ENCODE measurements around the gene TDRKH. TPM values are rescaled to one million over a fixed set of nuclear protein-coding genes. Genes with fewer than 3 reads are reported as not detected.
"Not testable (repeated sequence)": the region's sequence is repeated elsewhere in the genome, so short reads cannot be mapped to it uniquely, and the experiment has no call there.

Gene TDRKH
- total RNA-seq, 1 donor from 2014 or later = 8.9 TPM

DNA sequence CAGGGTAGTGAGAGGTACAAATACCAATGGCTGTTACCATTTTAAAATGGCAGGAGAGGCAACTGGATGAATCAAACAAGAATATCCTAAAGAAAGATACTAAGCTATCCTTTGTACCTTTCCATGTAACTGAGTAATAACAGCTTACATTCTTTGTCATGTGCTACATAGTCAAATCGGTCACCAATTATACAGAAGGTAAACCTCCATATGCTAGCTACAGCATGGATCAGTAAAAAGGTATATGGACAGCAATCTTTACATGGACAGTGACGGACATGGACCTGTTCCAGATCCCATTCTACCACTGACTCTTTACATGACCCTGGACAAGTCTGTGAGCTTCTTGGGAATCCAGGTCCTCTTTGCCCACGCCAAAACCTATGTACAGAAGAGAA is 13.6 kb downstream of the TDRKH start:
- peaks cover 14% of the 10 kb centered on the region for H3K36me3 Mint-ChIP-seq
- H3K27ac Mint-ChIP-seq = no peak overlapping the region
- no peak overlapping the region for H3K4me3 Mint-ChIP-seq
- H3K9me3 Mint-ChIP-seq = no peaks in the 10 kb centered on the region
- TF ChIP-seq, protein P1, sequence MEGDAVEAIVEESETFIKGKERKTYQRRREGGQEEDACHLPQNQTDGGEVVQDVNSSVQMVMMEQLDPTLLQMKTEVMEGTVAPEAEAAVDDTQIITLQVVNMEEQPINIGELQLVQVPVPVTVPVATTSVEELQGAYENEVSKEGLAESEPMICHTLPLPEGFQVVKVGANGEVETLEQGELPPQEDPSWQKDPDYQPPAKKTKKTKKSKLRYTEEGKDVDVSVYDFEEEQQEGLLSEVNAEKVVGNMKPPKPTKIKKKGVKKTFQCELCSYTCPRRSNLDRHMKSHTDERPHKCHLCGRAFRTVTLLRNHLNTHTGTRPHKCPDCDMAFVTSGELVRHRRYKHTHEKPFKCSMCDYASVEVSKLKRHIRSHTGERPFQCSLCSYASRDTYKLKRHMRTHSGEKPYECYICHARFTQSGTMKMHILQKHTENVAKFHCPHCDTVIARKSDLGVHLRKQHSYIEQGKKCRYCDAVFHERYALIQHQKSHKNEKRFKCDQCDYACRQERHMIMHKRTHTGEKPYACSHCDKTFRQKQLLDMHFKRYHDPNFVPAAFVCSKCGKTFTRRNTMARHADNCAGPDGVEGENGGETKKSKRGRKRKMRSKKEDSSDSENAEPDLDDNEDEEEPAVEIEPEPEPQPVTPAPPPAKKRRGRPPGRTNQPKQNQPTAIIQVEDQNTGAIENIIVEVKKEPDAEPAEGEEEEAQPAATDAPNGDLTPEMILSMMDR (conservative IDR thresholded peaks at IDR 0.05) = no peak
- DNase-seq (ENCODE audit: extremely low spot score, unreplicated experiment) = no peak
- no peaks in the 10 kb centered on the region for H3K4me1 Mint-ChIP-seq (ENCODE audit: unreplicated experiment)
- no peaks in the 10 kb centered on the region for H3K27me3 Mint-ChIP-seq

GRCh38 chr1:151775894-151776664 is 14.2 kb downstream of the TDRKH start:
- TF ChIP-seq, protein P1 (conservative IDR thresholded peaks at IDR 0.05) = no peak
- Mint-ChIP-seq H3K27ac (no peak overlapping the region), H3K9me3 (no peaks in the 10 kb centered on the region), H3K4me1 (ENCODE audit: unreplicated experiment) (no peaks in the 10 kb centered on the region), H3K4me3 (no peak overlapping the region), H3K27me3 (no peaks in the 10 kb centered on the region), H3K36me3 (peaks cover 10% of the 10 kb centered on the region)
- DNase-seq (ENCODE audit: extremely low spot score, unreplicated experiment) = no peak

DNA sequence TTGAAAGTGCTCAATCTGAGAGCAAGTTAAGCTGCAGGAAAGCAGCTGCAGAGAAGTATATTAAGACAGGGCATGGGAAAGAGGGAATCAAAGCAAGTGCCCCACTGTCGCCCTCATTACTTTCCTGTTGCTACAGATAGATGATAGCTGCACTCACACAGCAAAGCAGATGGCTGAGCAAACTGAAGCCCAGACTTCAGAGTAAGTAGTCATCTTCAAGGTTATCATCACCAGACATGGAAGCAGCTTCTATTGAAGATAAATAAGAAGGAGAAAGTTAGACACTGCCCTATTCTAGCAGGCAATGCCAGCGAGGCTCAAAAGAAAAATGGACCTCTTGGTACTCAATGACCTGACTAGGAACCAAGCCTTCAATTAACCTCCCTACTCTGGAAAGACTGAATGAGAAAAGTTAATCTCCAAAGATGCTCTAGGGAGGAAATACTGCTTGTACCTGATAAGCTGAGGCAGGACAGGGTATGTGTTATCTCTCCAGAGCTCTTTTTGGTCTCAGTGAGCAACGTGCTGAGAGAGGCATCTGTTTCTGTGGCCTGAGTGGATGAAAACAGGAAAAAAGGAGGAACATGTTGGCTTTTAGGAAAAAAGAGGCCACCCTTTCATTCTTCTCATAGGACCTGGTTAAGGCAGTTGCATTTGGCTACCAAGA is 15.9 kb downstream of the TDRKH start:
- peaks cover 6% of the 10 kb centered on the region for H3K36me3 Mint-ChIP-seq

GRCh38 chr1:151773702-151774101 is 16.6 kb downstream of the TDRKH start:
- Mint-ChIP-seq H3K27me3 (no peaks in the 10 kb centered on the region), H3K36me3 (peaks cover 6% of the 10 kb centered on the region), H3K9me3 (no peaks in the 10 kb centered on the region), H3K4me3 (no peak overlapping the region), H3K4me1 (ENCODE audit: unreplicated experiment) (no peaks in the 10 kb centered on the region), H3K27ac (no peak overlapping the region)
- TF ChIP-seq, protein P1 (conservative IDR thresholded peaks at IDR 0.05) = no peak
- DNase-seq (ENCODE audit: extremely low spot score, unreplicated experiment) = no peak

More for the DNA sequence above, 15.9 kb downstream of the TDRKH start:
- Mint-ChIP-seq H3K4me1 (ENCODE audit: unreplicated experiment) (no peaks in the 10 kb centered on the region), H3K4me3 (no peak overlapping the region), H3K27ac (no peak overlapping the region), H3K27me3 (no peaks in the 10 kb centered on the region), H3K9me3 (no peaks in the 10 kb centered on the region)
- TF ChIP-seq, protein P1 (conservative IDR thresholded peaks at IDR 0.05) = no peak
- no peak for DNase-seq (ENCODE audit: extremely low spot score, unreplicated experiment)

GRCh38 chr1:151769270-151769669 is 21.0 kb downstream of the TDRKH start:
- not testable (repeated sequence) for H3K36me3 Mint-ChIP-seq; H3K9me3 Mint-ChIP-seq; DNase-seq (ENCODE audit: extremely low spot score, unreplicated experiment); H3K27me3 Mint-ChIP-seq; H3K4me3 Mint-ChIP-seq; H3K27ac Mint-ChIP-seq
- H3K4me1 Mint-ChIP-seq (ENCODE audit: unreplicated experiment) = peaks cover 10% of the 10 kb centered on the region

- H3K9me3 Mint-ChIP-seq; H3K27me3 Mint-ChIP-seq; H3K36me3 Mint-ChIP-seq; DNase-seq (ENCODE audit: extremely low spot score, unreplicated experiment): not testable (repeated sequence)
- Mint-ChIP-seq H3K4me3 (peak overlapping the region; percentile 29), H3K27ac (peak overlapping the region; percentile 95), H3K4me1 (ENCODE audit: unreplicated experiment) (peaks cover 13% of the 10 kb centered on the region)
Observed at GRCh38 chr1:151768351-151769066, 21.8 kb downstream of the TDRKH start.
